Esophagus squamous epithelium (tissue), 4 donors: ENCODE measurements around the gene CCDC73.

ENCODE experiments used
- CTCF ChIP-seq, 6 experiments: fragments of 450-650 bp in 4 of 6; fragments of 200-600 bp in 2 of 6; sonication (generic) in 2 of 6; IDR thresholded peaks; one replicate each; pipeline ENCODE4 v1.5.1; 2016 to 2019; ENCODE audit warnings: antibody characterized with exemption in 6 of 6, mild to moderate bottlenecking in 4 of 6, moderate library complexity in 4 of 6
- POLR2A ChIP-seq, 4 donors: fragments of 450-650 bp; IDR thresholded peaks; one replicate each; pipeline ENCODE4 v1.6.1; 2017; ENCODE audit warnings: antibody characterized with exemption in 4 of 4, mild to moderate bottlenecking in 4 of 4, moderate library complexity in 3 of 4

- TF ChIP-seq CTCF (IDR thresholded peaks at IDR 0.05) (no peak), POLR2A (IDR thresholded peaks at IDR 0.05) (no peak)
Observed at GRCh38 chr11:32635819-32636218, 158.6 kb downstream of the CCDC73 start.
